Body of pancreas (tissue), 4 donors: ENCODE results near the gene MAD1L1.

ENCODE experiments used
- POLR2A ChIP-seq, 3 donors: fragments of 450-650 bp; IDR thresholded peaks; one replicate each; pipeline ENCODE4 v1.6.1; 2016; ENCODE audit warnings: antibody characterized with exemption in 3 of 3, mild to moderate bottlenecking in 2 of 3
- TF ChIP-seq, protein P1 (sequence below), 7 experiments: fragments of 450-650 bp in 4 of 7; fragments of 200-600 bp in 3 of 7; sonication (generic) in 3 of 7; IDR thresholded peaks; one replicate each; pipeline ENCODE4 v1.5.1; 2016 to 2019; ENCODE audit warnings: antibody characterized with exemption in 7 of 7

- TF ChIP-seq, protein P1, sequence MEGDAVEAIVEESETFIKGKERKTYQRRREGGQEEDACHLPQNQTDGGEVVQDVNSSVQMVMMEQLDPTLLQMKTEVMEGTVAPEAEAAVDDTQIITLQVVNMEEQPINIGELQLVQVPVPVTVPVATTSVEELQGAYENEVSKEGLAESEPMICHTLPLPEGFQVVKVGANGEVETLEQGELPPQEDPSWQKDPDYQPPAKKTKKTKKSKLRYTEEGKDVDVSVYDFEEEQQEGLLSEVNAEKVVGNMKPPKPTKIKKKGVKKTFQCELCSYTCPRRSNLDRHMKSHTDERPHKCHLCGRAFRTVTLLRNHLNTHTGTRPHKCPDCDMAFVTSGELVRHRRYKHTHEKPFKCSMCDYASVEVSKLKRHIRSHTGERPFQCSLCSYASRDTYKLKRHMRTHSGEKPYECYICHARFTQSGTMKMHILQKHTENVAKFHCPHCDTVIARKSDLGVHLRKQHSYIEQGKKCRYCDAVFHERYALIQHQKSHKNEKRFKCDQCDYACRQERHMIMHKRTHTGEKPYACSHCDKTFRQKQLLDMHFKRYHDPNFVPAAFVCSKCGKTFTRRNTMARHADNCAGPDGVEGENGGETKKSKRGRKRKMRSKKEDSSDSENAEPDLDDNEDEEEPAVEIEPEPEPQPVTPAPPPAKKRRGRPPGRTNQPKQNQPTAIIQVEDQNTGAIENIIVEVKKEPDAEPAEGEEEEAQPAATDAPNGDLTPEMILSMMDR (IDR thresholded peaks at IDR 0.05), result no peak
- no peak for TF ChIP-seq POLR2A (IDR thresholded peaks at IDR 0.05)
Observed at GRCh38 chr7:1966631-1967200, 266.0 kb downstream of the MAD1L1 start.
